Cardiac fibroblast (primary cell): ENCODE measurements around the gene TGM1.

Source experiments
- DNase-seq, 2 donors: peaks; one replicate each; pipeline versions ENCODE4 v3.0.0 to v3.0.0-alpha.2; 2010; ENCODE audit warnings: low read depth in 2 of 2
- H3K4me3 ChIP-seq, 2 donors: replicated peaks in 1 of 2; 1 replicate in 1 of 2; 2 replicates in 1 of 2; pipeline ENCODE4 v1.5.1; 2011; ENCODE audit warnings: low read depth in 2 of 2, low read length in 2 of 2, mild to moderate bottlenecking in 2 of 2, moderate library complexity in 1 of 2
- CTCF ChIP-seq: IDR thresholded peaks from one replicate; pipeline ENCODE4 v1.5.1; 2011; ENCODE audit warnings: low read depth, mild to moderate bottlenecking, low read length, inconsistent platforms

TGM1 gene

GRCh38 chr14:24308342-24309124 lies 45.6 kb upstream of the TGM1 start:
- H3K4me3 ChIP-seq: no peak overlapping the region
- TF ChIP-seq CTCF: no peak
- DNase-seq: no peak

- DNase-seq: peak; percentile 67 to 68
Observed at GRCh38 chr14:24307575-24308341, 44.8 kb upstream of the TGM1 start, which contains the start of gene CIDEB. TSS of gene CIDEB (minus strand) at chr14:24307977. CDS start at chr14:24307858, 119 bp downstream.

GRCh38 chr14:24307156-24307574 lies 44.2 kb upstream of the TGM1 start:
- no peak for TF ChIP-seq CTCF

More at GRCh38 chr14:24307575-24308341, 44.8 kb upstream of the TGM1 start, which contains the start of gene CIDEB:
- H3K4me3 ChIP-seq: no peak within 1 kb of the TSS
- TF ChIP-seq CTCF: peak; percentile 98

GRCh38 chr14:24304019-24304387 lies 41.0 kb upstream of the TGM1 start:
- DNase-seq: no peak
- TF ChIP-seq CTCF: no peak
- no peak overlapping the region for H3K4me3 ChIP-seq

More at GRCh38 chr14:24307156-24307574, 44.2 kb upstream of the TGM1 start:
- no peak overlapping the region for H3K4me3 ChIP-seq
- no peak for DNase-seq

GRCh38 chr14:24300326-24300980 lies 37.5 kb upstream of the TGM1 start:
- no peak for TF ChIP-seq CTCF
- peak overlapping the region; percentile 63 to 100 for H3K4me3 ChIP-seq
- no peak for DNase-seq

- TF ChIP-seq CTCF: no peak
- H3K4me3 ChIP-seq: peak within 1 kb of the TSS; percentile 63 to 100
- peak; percentile 87 to 91 for DNase-seq
Observed at GRCh38 chr14:24299255-24300191, 36.5 kb upstream of the TGM1 start, which contains the start of the genes DHRS1 and NOP9. TSS of gene DHRS1 (minus strand) at chr14:24299780. CDS start at chr14:24299106, 674 bp downstream. TSS of gene NOP9 (plus strand) at chr14:24299850. CDS start at chr14:24299955, 105 bp downstream.
